ENCODE data around the gene PNPLA6. TPM values are rescaled to one million over a fixed set of nuclear protein-coding genes. Genes with fewer than 3 reads are reported as not detected.

Gene PNPLA6
- total RNA-seq, 1 donor from 2014 or later: 47.4 TPM

- H3K27ac ChIP-seq: no peak overlapping the region
- no peak overlapping the region for H3K4me3 ChIP-seq
- TF ChIP-seq POLR2A (IDR thresholded peaks at IDR 0.05): no peak
- no peak for TF ChIP-seq CTCF (IDR thresholded peaks at IDR 0.05)
- TF ChIP-seq POLR2AphosphoS5 (IDR thresholded peaks at IDR 0.05; ENCODE audit: insufficient read depth in 1 of 2, low read depth in 1 of 2): no peak
- no peaks in the 10 kb centered on the region for H3K9me3 ChIP-seq
- no peaks in the 10 kb centered on the region for H3K27me3 ChIP-seq
- DNase-seq (ENCODE audit: extremely low spot score in 2 of 2): no peak
- H3K36me3 ChIP-seq: peaks cover 0 to 72% of the 10 kb centered on the region in 2 donors
- H3K4me1 ChIP-seq: no peaks in the 10 kb centered on the region
- intact Hi-C loops (cut with DNase I): no loop called here
These were observed 6.4 kb downstream of the PNPLA6 start for GRCh38 chr19:7541828-7542443.

DNA sequence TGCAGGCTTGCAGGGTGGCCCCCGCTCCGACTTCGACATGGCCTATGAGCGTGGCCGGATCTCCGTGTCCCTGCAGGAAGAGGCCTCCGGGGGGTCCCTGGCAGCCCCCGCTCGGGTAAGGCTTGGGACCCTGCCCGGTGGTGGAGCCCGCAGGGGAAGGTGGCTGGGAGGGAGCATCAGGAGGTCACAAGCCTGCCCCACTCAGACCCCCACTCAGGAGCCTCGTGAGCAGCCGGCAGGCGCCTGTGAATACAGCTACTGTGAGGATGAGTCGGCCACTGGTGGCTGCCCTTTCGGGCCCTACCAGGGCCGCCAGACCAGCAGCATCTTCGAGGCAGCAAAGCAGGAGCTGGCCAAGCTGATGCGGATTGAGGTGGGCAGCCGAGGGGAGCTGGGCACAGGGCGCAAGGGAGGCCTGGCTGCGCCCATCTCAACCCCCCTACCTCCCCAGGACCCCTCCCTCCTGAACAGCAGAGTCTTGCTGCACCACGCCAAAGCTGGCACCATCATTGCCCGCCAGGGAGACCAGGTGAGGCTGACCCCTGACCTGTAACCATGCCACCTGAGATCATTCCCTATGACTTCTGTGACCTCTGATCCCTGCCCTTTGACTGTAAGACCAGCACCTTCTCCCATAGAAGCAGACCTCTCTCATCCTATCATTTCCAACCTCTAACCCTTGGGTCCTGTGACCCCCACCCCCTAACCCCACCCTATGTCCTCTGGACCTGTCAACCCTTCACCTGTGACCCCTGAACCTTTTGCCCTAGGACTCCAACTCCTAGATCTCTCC is 7.2 kb downstream of the PNPLA6 start:
- Histone ChIP-seq H3K9me3 (no peaks in the 10 kb centered on the region), H3K27ac (no peak overlapping the region), H3K36me3 (peaks cover 0 to 64% of the 10 kb centered on the region in 2 donors), H3K4me3 (no peak overlapping the region), H3K4me1 (no peaks in the 10 kb centered on the region), H3K27me3 (no peaks in the 10 kb centered on the region)
- DNase-seq (ENCODE audit: extremely low spot score in 2 of 2): no peak
- intact Hi-C loops (cut with DNase I): no loop called here
- TF ChIP-seq POLR2AphosphoS5 (IDR thresholded peaks at IDR 0.05; ENCODE audit: insufficient read depth in 1 of 2, low read depth in 1 of 2) (no peak), POLR2A (IDR thresholded peaks at IDR 0.05) (no peak), CTCF (IDR thresholded peaks at IDR 0.05) (no peak)

DNA sequence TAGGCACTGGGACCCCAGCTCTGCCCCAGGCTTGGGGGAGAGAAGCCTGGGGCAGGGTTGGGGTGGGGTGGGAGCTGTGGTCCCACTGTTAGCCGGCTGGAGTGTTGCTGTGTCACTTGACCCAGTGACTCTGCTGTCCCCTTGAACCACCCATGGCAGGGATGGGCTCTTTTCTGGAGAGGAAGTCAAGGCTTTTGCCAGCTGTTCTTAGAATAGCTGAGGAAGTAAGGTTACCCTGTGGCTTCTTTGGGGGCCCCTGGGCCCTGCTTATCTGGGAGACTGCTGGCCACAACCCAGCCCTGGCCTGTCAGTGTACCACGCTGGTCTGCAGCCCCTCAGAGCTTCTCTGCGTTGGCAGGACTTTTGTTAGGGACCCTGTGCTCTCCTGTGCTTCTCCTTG is 9.1 kb downstream of the PNPLA6 start:
- Histone ChIP-seq H3K4me3 (no peak overlapping the region), H3K4me1 (no peaks in the 10 kb centered on the region), H3K27me3 (no peaks in the 10 kb centered on the region), H3K27ac (no peak overlapping the region), H3K9me3 (no peaks in the 10 kb centered on the region), H3K36me3 (peaks cover 0 to 46% of the 10 kb centered on the region in 2 donors)
- DNase-seq (ENCODE audit: extremely low spot score in 2 of 2): no peak
- no peak for TF ChIP-seq POLR2AphosphoS5 (IDR thresholded peaks at IDR 0.05; ENCODE audit: insufficient read depth in 1 of 2, low read depth in 1 of 2)
- no peak for TF ChIP-seq CTCF (IDR thresholded peaks at IDR 0.05)
- no peak for TF ChIP-seq POLR2A (IDR thresholded peaks at IDR 0.05)
- intact Hi-C loops (cut with DNase I): no loop called here

- H3K4me3 ChIP-seq: no peak overlapping the region
- no peak overlapping the region for H3K27ac ChIP-seq
- TF ChIP-seq POLR2A (IDR thresholded peaks at IDR 0.05) (no peak), CTCF (IDR thresholded peaks at IDR 0.05) (no peak), POLR2AphosphoS5 (IDR thresholded peaks at IDR 0.05; ENCODE audit: insufficient read depth in 1 of 2, low read depth in 1 of 2) (no peak)
- H3K4me1 ChIP-seq: no peaks in the 10 kb centered on the region
- no peak for DNase-seq (ENCODE audit: extremely low spot score in 2 of 2)
- no peaks in the 10 kb centered on the region for H3K27me3 ChIP-seq
- no peaks in the 10 kb centered on the region for H3K9me3 ChIP-seq
- intact Hi-C loops (cut with DNase I): no loop called here
- H3K36me3 ChIP-seq: peaks cover 0 to 44% of the 10 kb centered on the region in 2 donors
These were observed 9.8 kb downstream of the PNPLA6 start for GRCh38 chr19:7545300-7545699.

- no peak overlapping the region for H3K27ac ChIP-seq
- H3K36me3 ChIP-seq: peaks cover 0 to 44% of the 10 kb centered on the region in 2 donors
- no peaks in the 10 kb centered on the region for H3K4me1 ChIP-seq
- H3K27me3 ChIP-seq: no peaks in the 10 kb centered on the region
- intact Hi-C loops (cut with DNase I): no loop called here
- H3K9me3 ChIP-seq: no peaks in the 10 kb centered on the region
- no peak for TF ChIP-seq CTCF (IDR thresholded peaks at IDR 0.05)
- no peak for TF ChIP-seq POLR2AphosphoS5 (IDR thresholded peaks at IDR 0.05; ENCODE audit: insufficient read depth in 1 of 2, low read depth in 1 of 2)
- no peak overlapping the region for H3K4me3 ChIP-seq
- DNase-seq (ENCODE audit: extremely low spot score in 2 of 2): no peak
These were observed 10.4 kb downstream of the PNPLA6 start for GRCh38 chr19:7545904-7546303.
